ENCODE results near the gene DAO. TPM values are rescaled to one million over a fixed set of nuclear protein-coding genes. Genes with fewer than 3 reads are reported as not detected.
A peak's percentile ranks its signal among the peaks of the same experiment; 100 is the strongest.

The DAO gene
- total RNA-seq, 1 experiment from 2014 or later: not detected

DNA sequence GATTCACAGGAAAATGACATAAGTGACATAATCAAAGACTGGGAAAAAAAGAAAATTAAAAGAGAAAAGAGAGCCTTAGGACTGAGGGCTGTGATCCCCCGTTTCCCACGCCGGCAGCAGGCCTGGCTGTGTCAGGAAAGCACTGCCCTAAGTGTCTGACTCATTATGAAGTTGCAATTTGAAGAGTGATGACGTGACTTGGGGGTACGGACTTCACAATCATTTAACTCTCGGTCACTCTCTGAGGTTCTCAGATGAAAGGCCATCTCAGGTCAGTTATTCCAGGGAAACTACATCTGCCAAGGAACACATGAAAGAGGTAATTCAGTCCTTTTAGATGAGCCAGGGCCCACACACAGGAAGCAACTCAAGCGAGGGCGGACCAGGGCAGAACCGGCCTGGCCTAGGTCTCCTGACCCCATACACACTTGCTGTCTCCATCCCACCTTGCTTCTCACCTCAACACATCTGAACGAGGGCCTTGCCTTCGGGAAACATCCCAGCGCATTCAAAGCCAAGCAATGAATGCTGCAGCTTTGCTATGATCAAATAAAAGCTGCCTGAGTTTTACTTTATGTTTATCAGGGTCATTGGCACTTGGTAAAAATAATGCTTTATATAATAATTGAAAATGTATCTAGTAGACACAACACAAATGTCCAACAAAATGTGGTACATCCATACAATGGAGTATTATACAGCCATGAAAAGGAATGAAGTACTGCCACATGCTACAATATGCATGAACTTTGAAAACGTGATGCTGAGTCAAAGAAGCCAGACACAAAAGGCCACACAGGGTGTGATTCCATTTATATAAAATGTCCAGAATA lies 25.2 kb upstream of the DAO start:
- H2BK12ac ChIP-seq (ENCODE audit: insufficient read length, low read depth, low read length): no peak overlapping the region
- no peak overlapping the region for H3K18ac ChIP-seq (ENCODE audit: insufficient read length, low read depth, low read length)
- no peak overlapping the region for H3K27ac ChIP-seq (ENCODE audit: insufficient read length, low read depth, low read length)
- H4K20me1 ChIP-seq (ENCODE audit: control insufficient read depth, insufficient read depth, insufficient read length): no peaks in the 10 kb centered on the region
- Mint-ChIP-seq H3K27me3 (ENCODE audit: low read depth) (peaks cover 6% of the 10 kb centered on the region), H3K4me1 (peaks cover 32 to 37% of the 10 kb centered on the region in 2 experiments), H3K36me3 (ENCODE audit: insufficient read depth in 1 of 3, low read depth in 3 of 3) (peaks cover 24 to 39% (median 36%) of the 10 kb centered on the region in 3 experiments), H3K4me3 (no peak overlapping the region; a peak in 1 of 5 replicates), H3K27ac (0 out of 7 replicates have a peak overlapping the region, but pooled peaks of 1 of the 3 experiments have one; percentile 40), H3K9me3 (peaks cover 6 to 10% of the 10 kb centered on the region in 2 experiments; a peak in 4 of 5 replicates)
- H3K56ac ChIP-seq (ENCODE audit: insufficient read length, low read depth, low read length): no peak overlapping the region
- peaks cover 13% of the 10 kb centered on the region for H3K23me2 ChIP-seq (ENCODE audit: insufficient read length, low read depth, low read length, poor library complexity, severe bottlenecking)
- no peak overlapping the region for H2AK5ac ChIP-seq (ENCODE audit: insufficient read length, low read length)
- no peak overlapping the region for H3K23ac ChIP-seq (ENCODE audit: insufficient read length, low read depth, low read length)
- no peak overlapping the region for H4K5ac ChIP-seq (ENCODE audit: insufficient read length, low read depth, low read length)
- DNase-seq: no peak
- TF ChIP-seq, protein P1, sequence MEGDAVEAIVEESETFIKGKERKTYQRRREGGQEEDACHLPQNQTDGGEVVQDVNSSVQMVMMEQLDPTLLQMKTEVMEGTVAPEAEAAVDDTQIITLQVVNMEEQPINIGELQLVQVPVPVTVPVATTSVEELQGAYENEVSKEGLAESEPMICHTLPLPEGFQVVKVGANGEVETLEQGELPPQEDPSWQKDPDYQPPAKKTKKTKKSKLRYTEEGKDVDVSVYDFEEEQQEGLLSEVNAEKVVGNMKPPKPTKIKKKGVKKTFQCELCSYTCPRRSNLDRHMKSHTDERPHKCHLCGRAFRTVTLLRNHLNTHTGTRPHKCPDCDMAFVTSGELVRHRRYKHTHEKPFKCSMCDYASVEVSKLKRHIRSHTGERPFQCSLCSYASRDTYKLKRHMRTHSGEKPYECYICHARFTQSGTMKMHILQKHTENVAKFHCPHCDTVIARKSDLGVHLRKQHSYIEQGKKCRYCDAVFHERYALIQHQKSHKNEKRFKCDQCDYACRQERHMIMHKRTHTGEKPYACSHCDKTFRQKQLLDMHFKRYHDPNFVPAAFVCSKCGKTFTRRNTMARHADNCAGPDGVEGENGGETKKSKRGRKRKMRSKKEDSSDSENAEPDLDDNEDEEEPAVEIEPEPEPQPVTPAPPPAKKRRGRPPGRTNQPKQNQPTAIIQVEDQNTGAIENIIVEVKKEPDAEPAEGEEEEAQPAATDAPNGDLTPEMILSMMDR (conservative IDR thresholded peaks at IDR 0.05): no peak
- no peak overlapping the region for H4K8ac ChIP-seq (replicated peaks; ENCODE audit: insufficient read length, low read depth, low read length)
- WGBS (ENCODE audit: extremely low coverage, insufficient read length, low lambda C conversion rate): no CpG with 5 or more reads among the region's 13 CpGs
- H2AFZ ChIP-seq (ENCODE audit: low read length): no peak overlapping the region
- no peak overlapping the region for H3K4ac ChIP-seq (ENCODE audit: low read depth, low read length)
- H3K4me2 ChIP-seq (ENCODE audit: insufficient read depth, insufficient read length, low read length): no peak overlapping the region
- H2BK15ac ChIP-seq (ENCODE audit: low read depth, low read length): no peak overlapping the region
- H3K9ac ChIP-seq (ENCODE audit: extremely low read depth, insufficient read length, low read length): no peak overlapping the region
- no peak overlapping the region for H3K14ac ChIP-seq (ENCODE audit: insufficient read depth, low read length)
- H3K27me3 ChIP-seq (ENCODE audit: insufficient read depth, low read length): no peaks in the 10 kb centered on the region
- H3K79me2 ChIP-seq (ENCODE audit: insufficient read depth, low read length): no peaks in the 10 kb centered on the region; the same call in none of the 2 replicates
- H3K79me1 ChIP-seq (ENCODE audit: insufficient read depth, low read depth, low read length, poor library complexity, severe bottlenecking): no peaks in the 10 kb centered on the region
- peaks cover 5% of the 10 kb centered on the region; the same call in 1 of the 2 replicates for H3K4me1 ChIP-seq (ENCODE audit: insufficient read depth, low read length)
- H3T11ph ChIP-seq (ENCODE audit: low read length): no peak overlapping the region
- H2BK5ac ChIP-seq (ENCODE audit: insufficient read length, low read length): no peak overlapping the region
- H2BK120ac ChIP-seq (ENCODE audit: low read depth, low read length, poor library complexity, severe bottlenecking): no peak overlapping the region
- no peak overlapping the region for H4K91ac ChIP-seq (ENCODE audit: insufficient read length, low read depth, low read length)
- H3K9me3 ChIP-seq (ENCODE audit: control insufficient read depth, low read depth, low read length): no peaks in the 10 kb centered on the region
- H2BK20ac ChIP-seq (ENCODE audit: low read depth, low read length, poor library complexity, severe bottlenecking): no peak overlapping the region

Measured in H9 (cell line).